Mammary epithelial cell (primary cell): ENCODE measurements around the gene IMP3.

ENCODE experiments used
- EZH2 ChIP-seq: IDR thresholded peaks from 2 replicates; pipeline ENCODE4 v1.6.1; 2012; ENCODE audit warnings: low read length, inconsistent platforms, borderline replicate concordance
- TF ChIP-seq, protein P1 (sequence below), 2 donors: IDR thresholded peaks in 1 of 2; conservative IDR thresholded peaks in 1 of 2; 2 replicates each; pipeline ENCODE4 v1.5.1; 2011 to 2012; ENCODE audit warnings: inconsistent platforms in 2 of 2, low read length in 2 of 2, mild to moderate bottlenecking in 2 of 2, control low read depth in 1 of 2, low read depth in 1 of 2; ENCODE audit not compliant: insufficient read depth in 1 of 2; ENCODE audit errors: extremely low read depth in 1 of 2

DNA sequence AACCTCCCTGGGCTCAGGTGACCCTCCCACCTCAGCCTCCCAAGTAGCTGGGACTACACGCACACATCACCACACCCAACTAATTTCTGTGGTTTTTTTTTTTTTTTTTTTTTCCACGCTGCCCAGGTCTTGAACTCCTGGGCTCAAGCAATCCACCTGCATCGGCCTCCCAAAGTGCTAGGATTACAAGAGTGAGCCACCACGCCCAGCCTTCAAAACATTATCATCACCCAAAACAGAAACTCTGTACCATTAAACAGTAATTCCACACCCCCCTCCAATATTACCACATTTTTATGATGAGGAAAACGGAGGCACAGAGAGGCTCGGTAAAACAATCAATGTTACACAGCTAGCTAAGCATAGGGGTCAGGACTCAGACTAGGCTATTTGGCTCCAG lies 4.0 kb downstream of the IMP3 start:
- TF ChIP-seq, protein P1, sequence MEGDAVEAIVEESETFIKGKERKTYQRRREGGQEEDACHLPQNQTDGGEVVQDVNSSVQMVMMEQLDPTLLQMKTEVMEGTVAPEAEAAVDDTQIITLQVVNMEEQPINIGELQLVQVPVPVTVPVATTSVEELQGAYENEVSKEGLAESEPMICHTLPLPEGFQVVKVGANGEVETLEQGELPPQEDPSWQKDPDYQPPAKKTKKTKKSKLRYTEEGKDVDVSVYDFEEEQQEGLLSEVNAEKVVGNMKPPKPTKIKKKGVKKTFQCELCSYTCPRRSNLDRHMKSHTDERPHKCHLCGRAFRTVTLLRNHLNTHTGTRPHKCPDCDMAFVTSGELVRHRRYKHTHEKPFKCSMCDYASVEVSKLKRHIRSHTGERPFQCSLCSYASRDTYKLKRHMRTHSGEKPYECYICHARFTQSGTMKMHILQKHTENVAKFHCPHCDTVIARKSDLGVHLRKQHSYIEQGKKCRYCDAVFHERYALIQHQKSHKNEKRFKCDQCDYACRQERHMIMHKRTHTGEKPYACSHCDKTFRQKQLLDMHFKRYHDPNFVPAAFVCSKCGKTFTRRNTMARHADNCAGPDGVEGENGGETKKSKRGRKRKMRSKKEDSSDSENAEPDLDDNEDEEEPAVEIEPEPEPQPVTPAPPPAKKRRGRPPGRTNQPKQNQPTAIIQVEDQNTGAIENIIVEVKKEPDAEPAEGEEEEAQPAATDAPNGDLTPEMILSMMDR (conservative IDR thresholded peaks at IDR 0.05 in 1 of 2, IDR thresholded peaks at IDR 0.05 in 1 of 2; ENCODE audit: extremely low read depth in 1 of 2, insufficient read depth in 1 of 2, low read depth in 1 of 2, low read length in 2 of 2): no peak
- TF ChIP-seq EZH2: no peak
